HG03025 (cell line): ENCODE data around the gene JAM3.
"Not testable (repeated sequence)": the region's sequence is repeated elsewhere in the genome, so short reads cannot be mapped to it uniquely, and the experiment has no call there.

ENCODE experiments used
- ATAC-seq: cut with Tn5 transposase; IDR thresholded peaks from one replicate; pipeline ENCODE4 v1.9.1; 2021; ENCODE audit warnings: mild to moderate bottlenecking, moderate library complexity; ENCODE audit not compliant: unreplicated experiment, low FRiP score

JAM3 gene

DNA sequence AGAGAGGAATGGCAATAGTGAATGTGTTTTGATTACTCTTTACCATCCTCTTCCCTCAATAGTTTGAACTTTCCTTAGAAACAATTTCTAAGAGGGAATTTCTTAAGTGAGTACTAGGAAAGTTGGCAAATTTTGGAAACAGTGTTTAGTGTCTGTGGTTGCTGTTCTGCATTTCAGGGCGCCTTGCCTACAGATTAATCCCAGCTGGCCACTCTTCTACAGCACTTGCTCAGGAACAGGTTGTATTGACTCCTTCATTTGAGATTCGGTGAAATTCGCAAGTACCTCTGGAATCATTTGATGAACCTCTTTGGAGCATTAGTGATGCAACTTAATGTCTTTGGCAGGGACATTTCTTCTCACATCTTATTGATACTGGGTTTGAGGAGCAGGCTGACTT lies 28.3 kb downstream of the JAM3 start:
- ATAC-seq, result no peak

DNA sequence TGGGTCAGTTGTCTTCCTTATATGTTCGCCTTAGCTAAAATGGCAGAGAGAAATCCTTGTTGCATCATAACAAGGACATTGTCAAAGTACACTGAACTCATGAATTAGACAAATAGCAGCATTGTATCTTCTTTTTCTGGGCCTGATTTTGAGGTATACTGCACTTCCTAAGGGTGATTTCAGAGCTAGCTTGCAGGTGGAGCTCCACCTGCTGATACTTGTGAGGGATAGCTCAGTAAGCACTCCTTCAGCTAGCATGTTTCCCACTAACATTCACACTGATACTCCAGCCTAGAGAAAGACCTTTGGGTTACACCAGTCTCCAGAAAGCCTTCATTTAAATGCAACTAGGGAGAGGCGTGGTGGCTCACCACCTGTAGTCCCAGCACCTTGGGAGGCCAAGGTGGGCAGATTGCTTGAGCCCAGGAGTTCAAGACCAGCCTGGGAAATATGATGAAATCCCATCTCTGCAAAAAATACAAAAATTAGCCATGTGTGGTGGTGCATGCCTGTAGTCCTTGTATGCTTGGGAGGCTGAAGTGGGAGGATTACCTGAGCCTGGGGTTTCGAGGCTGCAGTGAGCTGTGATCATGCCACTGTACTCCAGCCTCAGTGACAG lies 29.8 kb downstream of the JAM3 start:
- no peak for ATAC-seq

DNA sequence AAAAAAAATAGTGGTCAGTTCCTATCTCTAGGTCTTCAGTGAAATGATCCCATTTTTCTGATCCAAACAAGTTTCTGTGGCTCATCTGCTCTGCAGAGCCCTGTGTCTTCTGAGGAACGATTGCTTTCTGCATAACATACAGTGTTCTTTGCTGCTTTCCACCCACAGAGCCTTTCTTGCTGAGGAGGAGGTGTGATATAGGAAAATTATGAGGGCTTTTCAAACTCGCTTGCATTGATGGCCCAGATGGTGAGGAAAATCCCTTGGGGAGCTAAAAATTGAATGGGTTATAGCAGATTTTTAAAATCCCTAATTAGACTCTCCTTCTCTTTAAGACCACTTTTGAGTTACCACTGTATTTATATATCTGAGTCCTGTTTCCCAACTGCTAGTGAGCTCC lies 31.3 kb downstream of the JAM3 start:
- no peak for ATAC-seq

DNA sequence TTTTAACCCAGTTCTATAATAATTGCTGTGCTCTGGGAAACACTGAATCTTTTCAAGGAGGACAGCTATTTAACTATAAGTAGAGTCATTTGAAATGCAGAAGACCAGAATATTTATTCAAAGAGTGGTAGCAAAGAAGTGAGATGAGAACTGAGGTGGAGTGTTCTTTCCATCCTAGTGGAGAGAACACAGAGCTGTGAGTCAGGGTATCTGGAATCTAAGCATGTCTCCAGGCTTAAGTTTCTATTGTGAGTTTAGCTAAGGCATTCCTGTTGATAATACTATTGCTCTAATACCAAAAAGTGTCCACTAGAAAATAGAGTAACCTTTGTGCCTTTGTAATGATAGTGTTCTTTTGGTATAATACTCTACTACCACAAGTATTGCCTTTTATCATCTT lies 32.4 kb downstream of the JAM3 start:
- no peak for ATAC-seq

DNA sequence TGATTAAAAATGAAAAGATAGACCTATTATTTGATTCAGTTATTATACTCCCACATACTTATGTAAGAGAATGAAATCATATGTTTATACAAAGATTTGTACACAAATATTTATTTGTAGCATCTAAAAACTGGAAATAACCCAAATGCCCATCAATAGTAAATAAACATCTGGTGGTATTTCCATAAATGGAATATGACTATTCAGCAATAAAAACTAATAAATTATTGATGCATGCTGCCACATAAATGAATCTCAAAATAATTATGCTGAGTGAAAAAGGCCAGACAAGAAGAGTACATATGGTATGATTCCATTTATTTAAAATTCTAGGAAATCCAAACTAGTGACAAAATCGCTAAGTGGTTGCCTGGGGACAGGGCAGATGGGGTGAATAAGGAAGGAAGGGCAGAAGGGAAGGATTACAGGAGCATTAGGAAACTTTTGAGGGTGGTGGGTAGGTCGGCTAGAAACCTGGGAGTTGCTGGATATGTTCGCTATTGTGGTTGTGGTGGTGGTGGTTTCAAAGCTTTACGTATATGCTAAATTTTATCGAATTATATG lies 41.5 kb downstream of the JAM3 start:
- ATAC-seq, result no peak

DNA sequence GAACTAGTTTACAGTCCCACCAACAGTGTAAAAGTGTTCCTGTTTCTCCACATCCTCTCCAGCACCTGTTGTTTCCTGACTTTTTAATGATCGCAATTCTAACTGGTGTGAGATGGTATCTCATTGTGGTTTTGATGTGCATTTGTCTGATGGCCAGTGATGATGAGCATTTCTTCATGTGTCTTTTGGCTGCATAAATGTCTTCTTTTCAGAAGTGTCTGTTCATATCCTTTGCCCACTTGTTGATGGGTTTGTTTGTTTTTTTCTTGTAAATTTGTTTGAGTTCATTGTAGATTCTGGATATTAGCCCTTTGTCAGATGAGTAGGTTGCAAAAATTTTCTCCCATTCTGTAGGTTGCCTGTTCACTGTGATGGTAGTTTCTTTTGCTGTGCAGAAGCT lies 44.9 kb downstream of the JAM3 start:
- ATAC-seq, result not testable (repeated sequence)

DNA sequence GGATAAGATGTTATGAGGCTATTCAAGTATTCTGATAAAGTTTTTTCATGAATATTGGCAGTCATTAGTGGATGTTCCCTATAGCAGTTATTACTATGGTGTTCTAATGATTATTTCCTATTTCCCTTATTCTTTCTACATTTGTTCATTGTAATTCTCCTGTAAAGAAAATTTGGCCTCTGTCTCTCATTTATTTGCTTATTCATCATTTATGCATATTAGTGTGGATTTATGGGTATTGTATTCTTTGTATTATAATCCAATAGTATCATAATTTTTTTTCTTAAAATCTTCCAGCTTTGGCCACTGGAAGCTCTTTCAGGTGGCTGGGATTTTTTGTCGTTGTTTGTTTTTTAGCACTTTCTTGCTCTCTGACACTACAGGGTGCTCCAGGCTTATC lies 47.3 kb downstream of the JAM3 start:
- no peak for ATAC-seq

DNA sequence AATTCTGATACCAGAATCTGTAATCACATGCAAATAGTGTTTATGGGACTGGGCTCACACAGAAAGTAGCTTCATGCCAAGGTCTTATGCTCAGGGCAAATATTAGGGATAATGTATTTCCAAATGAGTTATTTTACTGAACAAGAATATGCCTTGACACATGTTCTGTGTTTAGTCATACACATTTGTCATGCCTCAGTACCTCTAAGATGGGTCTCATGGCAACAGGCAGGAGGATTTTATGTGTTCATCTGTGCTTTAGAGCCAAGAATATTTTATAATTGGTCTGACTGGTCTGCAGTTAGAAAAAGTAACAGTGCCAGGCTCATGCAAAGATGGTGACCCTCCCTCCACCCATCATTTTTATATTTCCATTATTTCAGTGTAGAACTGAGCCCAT lies 49.1 kb downstream of the JAM3 start:
- no peak for ATAC-seq

DNA sequence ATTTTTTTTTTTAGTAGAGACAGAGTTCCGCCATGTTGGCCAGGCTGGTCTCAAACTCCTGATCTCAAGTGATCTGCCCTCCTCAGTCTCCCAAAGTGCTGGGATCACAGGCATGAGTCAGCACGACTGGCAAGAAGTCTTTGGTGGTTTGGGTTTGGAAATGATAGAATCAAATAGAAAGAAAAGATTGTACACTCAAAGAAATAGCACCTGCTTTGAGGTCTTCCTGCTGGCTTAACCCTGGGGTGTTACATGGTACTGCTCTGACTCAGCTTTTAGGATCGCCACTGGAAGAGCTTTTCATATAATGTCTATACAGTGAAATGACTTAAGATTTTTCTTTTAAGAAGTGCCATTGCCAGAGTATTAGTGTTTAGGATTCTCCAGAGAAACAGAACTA lies 50.2 kb downstream of the JAM3 start:
- ATAC-seq, result no peak

DNA sequence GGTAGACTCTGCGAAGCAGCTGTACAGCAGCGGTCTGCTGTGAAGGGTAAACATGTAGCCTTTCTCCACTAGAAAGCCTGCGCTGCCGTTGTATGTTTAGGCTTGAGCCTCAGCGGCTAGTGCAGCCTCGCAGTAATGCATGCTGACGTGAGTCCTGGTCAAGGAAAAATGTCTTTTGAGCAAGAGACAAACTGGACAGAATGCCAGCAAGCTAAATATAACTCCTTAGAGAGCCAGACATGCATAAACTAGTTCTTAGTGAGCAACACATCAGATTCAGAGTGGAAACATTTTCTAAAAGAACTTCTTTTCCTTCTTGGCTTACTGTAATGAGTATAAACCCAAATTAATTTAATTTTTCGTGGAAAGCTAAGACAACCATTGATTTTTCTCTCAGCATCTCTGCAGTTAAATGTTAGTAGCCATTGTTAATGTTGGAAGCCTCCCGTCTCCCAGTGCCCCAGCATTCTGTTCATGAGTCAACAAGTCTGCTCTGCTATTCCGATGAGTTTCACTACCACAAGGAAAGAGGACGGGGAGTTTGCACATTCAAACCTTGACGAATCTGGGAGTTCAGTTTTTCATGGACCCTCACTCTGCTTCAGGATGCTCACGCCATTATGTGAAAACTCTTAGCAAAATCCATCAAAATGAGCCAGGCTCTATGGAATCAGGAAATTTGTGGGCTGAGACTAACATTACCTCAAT lies 51.4 kb downstream of the JAM3 start:
- no peak for ATAC-seq

DNA sequence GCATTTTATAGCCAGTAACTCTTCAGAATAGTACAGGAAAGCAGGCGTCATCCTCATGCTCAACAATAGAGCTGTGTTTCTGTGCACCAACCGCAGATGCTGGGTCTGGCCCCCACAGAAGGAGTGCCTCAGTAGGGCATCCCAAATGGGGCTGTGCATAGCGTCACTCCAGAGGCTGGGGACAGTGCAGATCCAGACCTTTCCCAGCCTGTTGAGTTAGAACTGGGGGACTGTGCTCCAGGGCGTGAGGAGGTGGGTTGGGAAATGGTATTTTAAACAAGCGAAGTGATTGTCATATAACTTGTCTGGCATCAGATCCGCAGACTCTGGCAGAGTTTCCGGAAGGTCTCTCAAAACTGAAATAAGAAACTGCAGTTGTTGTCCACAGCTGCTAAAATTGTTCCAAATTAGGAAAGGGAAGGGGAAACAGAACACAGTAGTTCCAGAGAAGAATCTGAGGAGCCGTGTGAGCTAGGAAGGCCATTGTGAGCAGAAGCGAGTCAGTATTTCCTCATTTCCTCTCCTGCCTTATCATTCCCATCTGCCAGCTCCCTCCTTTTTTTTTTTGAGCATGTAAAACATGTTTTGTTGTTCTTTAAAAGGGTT lies 52.2 kb downstream of the JAM3 start:
- no peak for ATAC-seq

DNA sequence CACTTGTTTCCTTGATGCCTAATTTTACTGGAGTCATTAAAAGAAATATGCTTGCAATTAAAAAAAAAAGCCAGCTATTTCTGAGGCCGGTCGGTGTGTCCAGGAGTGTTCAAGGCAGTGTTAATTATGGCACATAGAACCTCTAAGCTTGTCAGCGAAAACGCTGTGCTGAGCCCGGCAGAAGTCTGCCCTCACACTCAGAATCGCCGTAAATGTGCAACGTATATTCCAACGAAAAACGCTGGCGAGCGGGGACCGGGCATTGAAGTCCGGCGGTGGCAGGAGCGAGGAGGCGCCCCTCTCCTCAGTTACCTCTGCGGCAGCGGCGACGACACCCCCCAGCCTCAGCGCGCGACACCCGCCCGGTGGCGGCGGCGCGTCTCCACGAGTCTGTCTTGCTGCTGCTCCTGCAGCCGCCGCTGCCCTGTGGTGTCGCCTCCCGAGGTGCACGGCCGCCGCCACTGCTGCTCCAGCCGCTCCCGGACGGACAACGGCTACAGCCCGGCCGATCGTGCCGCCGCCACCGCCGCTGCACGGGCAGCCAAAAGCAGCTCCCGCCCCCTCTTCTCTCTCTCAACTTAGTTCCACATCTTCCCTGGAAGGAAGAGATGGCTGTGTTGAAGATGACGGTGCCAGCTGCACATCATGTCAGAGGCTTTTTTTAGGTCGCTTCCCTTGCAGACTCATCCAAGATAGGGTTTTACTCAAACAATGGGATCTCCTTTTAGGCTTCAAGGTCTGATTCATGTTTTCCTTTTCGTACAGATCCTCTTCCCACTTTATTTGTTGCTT lies 56.0 kb downstream of the JAM3 start:
- ATAC-seq, result no peak

DNA sequence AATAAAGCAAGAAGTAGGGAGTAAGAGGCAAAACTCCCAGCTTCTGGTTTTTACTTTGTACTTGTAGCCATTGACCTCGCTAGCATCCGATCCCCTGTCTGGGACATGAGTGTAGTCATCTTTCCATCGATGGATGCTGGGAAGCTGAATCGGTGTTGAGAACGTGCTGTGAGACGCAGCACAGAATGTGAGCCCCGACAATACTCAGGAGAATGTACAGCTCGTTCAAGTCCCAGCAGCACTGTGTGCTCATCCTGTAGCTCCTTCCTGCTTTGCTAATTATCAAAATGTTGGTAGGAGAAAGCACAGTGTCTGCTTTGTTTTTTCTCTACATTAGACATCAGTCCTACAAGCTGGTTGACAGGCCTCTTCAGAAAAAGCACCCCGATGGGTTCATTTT lies 56.6 kb downstream of the JAM3 start:
- ATAC-seq, result no peak

DNA sequence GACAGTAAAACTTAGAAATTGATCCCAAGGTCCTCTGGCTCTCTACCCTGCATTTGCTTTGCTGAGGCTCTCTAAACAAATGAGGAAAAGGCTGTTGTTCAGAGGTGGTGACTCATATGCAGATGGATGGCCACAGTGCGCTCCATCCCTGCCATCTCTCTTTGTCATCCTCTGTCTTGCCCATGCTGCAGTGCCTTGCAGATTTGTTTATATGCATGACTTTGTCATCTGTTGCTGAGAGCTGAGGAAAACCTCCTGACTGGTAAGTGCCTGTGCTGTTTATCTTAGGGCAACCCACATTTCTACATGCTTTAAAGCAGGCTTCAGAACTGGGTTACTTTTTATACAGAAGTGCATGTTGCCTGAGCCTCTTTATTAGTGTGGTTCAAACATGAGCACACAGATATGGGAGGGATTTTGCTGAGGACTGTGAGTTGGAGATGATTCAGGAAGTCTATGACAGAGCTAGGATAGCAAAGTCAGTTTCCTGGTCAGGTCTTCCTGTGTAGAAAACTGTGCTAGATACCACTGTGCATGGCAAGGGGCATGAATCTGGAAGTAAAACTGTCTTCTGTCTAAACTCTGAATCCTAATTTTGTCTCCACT lies 57.4 kb downstream of the JAM3 start:
- ATAC-seq, result no peak

DNA sequence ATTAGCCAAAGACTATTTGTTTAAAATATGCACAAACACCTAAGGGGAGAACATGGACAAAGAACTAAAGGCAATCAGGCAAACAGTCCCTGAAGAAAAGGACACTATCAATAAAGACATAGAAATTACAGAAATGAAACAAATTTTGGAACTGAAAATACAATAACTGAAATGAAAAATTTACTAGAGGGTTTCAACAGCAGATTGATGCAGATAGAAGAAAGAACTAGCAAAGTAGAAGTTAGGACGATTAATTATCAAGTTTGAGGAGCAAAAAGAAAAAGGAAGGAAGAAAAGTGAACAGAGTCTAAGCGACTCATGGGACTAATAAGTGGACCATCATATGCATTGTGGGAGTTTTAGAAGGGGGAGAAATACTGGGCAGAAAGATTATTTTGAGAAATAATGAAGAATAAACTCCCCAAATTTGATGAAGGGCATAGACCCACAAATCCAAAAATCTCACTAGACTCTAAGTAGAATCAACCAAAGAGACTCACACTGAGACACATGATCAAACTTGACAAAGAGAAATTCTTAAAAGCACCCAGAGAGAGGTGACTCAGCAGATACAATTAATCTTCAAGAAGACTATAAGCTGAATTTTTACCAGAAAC lies 62.9 kb downstream of the JAM3 start:
- ATAC-seq, result no peak

DNA sequence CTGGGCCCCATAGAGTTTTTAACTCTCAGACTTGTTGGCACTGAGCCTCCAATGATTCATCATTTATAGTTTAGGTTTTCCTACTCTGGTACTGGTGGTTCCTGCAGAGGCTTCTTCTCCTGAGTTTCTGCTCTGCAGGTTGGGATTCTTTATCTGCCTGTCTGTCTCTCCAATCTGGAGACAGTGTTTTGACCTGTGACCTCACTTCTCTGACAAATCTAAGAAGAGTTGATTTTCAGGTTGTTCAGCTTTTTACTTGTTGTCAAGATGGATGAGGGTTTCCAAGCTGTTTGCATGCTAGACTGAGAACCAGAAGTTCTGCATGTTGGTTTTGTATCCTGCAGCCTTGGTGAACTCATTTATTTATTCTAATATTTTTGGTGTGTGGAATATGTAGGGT lies 63.9 kb downstream of the JAM3 start:
- no peak for ATAC-seq

DNA sequence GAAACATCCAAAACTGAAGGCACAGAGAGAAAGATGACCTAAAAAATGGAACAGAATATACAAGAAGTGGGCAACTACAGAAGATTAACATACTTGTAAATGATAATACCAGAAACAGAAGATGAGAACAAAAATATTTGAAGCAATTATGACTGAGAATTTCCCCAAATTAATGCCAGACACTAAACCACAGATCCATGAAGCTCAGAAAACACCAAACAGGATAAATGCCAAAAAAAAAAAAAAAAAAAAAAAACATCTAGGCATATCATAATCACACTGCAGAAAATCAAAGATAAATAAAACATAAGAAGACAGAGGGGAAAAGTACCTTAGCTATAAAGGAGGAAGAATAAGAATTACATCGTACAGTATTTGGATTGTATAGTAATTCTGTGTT lies 65.3 kb downstream of the JAM3 start:
- no peak for ATAC-seq

DNA sequence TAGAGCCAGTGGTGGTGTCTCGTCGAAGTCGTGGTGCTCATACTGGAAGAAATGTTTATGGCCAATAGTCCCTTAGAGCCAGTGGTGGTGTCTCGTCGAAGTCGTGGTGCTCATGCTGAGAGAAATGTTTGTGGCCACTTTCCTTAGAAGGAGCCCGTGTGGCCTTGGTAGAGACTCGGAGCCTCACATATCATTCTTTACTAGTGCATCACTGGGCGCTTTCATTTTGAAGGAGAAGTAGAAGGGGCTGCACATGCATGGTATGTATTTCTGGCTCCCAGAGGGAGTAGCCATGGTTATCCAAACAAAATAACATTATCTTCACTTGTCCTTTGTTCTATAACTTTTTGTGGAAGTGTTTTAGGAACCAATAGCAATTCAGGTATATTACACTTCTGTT lies 69.5 kb downstream of the JAM3 start:
- ATAC-seq, result no peak

DNA sequence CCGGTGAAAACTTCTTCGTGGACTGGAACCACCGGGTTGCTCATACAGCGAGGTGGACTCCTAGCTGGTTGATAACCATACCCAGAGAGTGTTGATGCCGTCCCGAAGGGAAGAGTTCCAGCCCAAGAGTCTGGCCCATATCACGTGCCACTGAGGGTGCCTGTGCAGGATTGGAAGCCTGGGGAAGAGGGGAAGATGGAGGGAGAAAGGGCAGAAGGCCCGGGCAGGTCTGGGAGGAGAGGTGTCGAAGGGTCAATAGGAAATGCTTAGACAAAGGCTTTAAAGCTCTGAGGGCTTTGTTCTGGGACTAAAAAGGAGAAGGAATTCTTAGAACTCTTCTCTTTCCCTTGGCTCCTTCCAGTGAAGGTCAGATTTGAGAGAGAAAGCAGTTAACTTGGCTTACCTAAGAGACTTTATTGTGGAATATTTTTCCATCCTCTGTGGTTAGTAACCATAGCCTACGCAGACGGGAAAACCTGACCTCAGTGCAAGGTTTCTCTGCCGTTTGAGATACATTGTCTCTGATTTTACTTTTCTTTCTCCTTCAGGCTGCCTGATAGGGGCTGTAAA lies 70.5 kb downstream of the JAM3 start:
- ATAC-seq, result no peak

DNA sequence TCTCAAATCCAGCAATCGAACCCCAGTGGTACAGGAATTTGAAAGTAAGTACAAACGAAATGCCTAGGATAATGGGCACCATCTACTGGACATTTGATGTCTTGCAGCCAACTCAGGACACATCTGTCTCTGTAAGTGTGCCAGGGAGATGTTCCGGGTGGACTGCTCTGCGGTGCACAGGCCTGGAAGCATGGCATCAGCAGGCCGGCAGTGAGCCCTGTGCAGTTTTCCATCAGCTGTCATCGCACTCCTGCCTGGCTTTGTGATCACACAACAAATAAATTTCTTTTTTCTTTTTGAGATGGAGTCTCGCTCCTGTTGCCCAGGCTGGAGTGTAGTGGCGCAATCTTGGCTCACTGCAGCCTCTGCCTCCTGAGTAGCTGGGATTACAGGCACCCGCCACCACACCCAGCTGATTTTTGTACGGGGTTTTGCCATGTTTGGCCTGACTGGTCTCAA lies 71.0 kb downstream of the JAM3 start:
- ATAC-seq, result no peak
